DMS153 (cell line): ENCODE data around the gene NPTXR.
"Not testable (repeated sequence)": the region's sequence is repeated elsewhere in the genome, so short reads cannot be mapped to it uniquely, and the experiment has no call there.

ENCODE experiments used
- DNase-seq: peaks from one replicate; lab custom pipeline; 2025; lab: John Stamatoyannopoulos, UW

The NPTXR gene

GRCh38 chr22:38868886-38869381, 25.1 kb upstream of the NPTXR start:
- peak; percentile 26 for DNase-seq

GRCh38 chr22:38868286-38868721, 24.5 kb upstream of the NPTXR start:
- DNase-seq: no peak

- no peak for DNase-seq
Observed at GRCh38 chr22:38867471-38868285, 23.9 kb upstream of the NPTXR start.

- no peak for DNase-seq
Observed at GRCh38 chr22:38867124-38867455, 23.3 kb upstream of the NPTXR start.

GRCh38 chr22:38866399-38867123, 22.7 kb upstream of the NPTXR start:
- DNase-seq: no peak

- no peak for DNase-seq
Observed at GRCh38 chr22:38866024-38866398, 22.2 kb upstream of the NPTXR start.

- no peak for DNase-seq
Observed at GRCh38 chr22:38865201-38866023, 21.6 kb upstream of the NPTXR start.

GRCh38 chr22:38864361-38865191, 20.7 kb upstream of the NPTXR start:
- no peak for DNase-seq

- DNase-seq: no peak
Observed at GRCh38 chr22:38863531-38864131, 19.8 kb upstream of the NPTXR start.

GRCh38 chr22:38862375-38863329, 18.8 kb upstream of the NPTXR start:
- no peak for DNase-seq

- no peak for DNase-seq
Observed at GRCh38 chr22:38861927-38862326, 18.1 kb upstream of the NPTXR start.

GRCh38 chr22:38861170-38861876, 17.5 kb upstream of the NPTXR start:
- DNase-seq: no peak

GRCh38 chr22:38860283-38861169, 16.7 kb upstream of the NPTXR start:
- no peak for DNase-seq

- no peak for DNase-seq
Observed at GRCh38 chr22:38859581-38860282, 15.9 kb upstream of the NPTXR start.

- DNase-seq: no peak
Observed at GRCh38 chr22:38858492-38858891, 14.7 kb upstream of the NPTXR start.

GRCh38 chr22:38854476-38854875, 10.6 kb upstream of the NPTXR start:
- DNase-seq: not testable (repeated sequence)

- not testable (repeated sequence) for DNase-seq
Observed at GRCh38 chr22:38853883-38854282, 10.1 kb upstream of the NPTXR start.
